Panc1 (cell line): ENCODE measurements around the gene GIPC3.

Experiments used
- POLR2AphosphoS5 ChIP-seq: IDR thresholded peaks from 2 replicates; pipeline ENCODE4 v1.6.1; 2012; ENCODE audit warnings: mild to moderate bottlenecking, low read depth, low read length, moderate library complexity
- SIN3A ChIP-seq: IDR thresholded peaks from 2 replicates; pipeline ENCODE4 v1.6.1; 2012; ENCODE audit warnings: low read depth, mild to moderate bottlenecking, low read length, moderate library complexity, borderline replicate concordance; ENCODE audit not compliant: insufficient read depth
- TF ChIP-seq, protein P1 (sequence below): fragments of 450-650 bp; IDR thresholded peaks from 2 replicates; pipeline ENCODE4 v1.5.1; 2017; ENCODE audit warnings: mild to moderate bottlenecking
- TF ChIP-seq, protein P2 (sequence below), 2 experiments: IDR thresholded peaks; 2 replicates each; pipeline ENCODE4 v1.6.1; 2011 to 2012; ENCODE audit warnings: low read depth in 2 of 2, control low read depth in 1 of 2, low read length in 1 of 2, mild to moderate bottlenecking in 1 of 2, moderate library complexity in 1 of 2; ENCODE audit not compliant: insufficient read depth in 1 of 2

DNA sequence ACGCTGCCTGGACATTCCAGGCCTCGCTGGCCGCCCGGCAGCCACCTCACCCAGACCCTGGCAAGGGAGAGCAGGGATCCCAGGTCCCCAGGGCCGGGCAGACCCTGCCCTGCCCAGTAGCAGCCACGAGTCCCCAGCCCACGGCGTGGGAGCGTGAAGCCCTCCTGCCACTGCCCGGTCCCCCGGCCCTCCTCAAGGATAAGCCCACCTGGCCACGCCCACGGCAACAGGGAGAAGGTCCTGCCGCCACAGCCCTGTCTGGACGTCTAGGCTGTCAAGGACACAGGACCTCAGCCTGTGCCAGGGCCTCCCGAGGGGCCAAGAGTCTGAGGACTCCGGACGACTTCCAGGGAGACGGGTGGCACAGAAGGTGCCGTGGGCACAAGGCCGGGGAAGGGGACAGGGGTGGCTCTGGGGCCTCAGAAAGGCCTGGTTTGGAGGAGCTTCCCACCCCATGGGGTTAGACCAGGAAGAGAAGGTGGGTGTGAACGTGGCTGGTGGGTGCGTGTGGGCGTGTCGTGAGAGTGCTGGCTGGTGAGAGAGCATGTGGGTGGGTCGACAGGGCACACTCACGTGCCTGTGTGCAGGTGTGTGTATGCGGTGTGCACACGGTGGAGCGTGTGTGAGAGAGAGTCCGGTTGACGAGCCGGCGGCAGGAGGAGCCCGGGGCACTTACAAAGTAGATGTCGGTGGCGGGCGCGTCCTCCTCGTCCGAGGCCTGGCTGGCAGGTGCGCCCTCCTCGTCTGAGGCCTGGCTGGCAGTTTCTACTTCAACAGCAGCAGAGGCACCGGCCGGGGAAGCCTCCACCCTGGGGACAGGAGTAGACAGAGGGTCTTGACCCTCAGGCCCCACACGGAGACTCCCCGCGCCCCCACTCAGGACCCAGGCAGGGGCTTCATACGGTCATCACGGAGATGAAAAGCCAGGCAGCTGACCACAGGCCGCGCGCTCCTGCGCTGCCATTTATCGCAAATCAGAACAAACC lies 53.2 kb downstream of the GIPC3 start:
- TF ChIP-seq, protein P1, sequence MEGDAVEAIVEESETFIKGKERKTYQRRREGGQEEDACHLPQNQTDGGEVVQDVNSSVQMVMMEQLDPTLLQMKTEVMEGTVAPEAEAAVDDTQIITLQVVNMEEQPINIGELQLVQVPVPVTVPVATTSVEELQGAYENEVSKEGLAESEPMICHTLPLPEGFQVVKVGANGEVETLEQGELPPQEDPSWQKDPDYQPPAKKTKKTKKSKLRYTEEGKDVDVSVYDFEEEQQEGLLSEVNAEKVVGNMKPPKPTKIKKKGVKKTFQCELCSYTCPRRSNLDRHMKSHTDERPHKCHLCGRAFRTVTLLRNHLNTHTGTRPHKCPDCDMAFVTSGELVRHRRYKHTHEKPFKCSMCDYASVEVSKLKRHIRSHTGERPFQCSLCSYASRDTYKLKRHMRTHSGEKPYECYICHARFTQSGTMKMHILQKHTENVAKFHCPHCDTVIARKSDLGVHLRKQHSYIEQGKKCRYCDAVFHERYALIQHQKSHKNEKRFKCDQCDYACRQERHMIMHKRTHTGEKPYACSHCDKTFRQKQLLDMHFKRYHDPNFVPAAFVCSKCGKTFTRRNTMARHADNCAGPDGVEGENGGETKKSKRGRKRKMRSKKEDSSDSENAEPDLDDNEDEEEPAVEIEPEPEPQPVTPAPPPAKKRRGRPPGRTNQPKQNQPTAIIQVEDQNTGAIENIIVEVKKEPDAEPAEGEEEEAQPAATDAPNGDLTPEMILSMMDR = no peak
- TF ChIP-seq SIN3A (no peak), POLR2AphosphoS5 (no peak)
- TF ChIP-seq, protein P2, sequence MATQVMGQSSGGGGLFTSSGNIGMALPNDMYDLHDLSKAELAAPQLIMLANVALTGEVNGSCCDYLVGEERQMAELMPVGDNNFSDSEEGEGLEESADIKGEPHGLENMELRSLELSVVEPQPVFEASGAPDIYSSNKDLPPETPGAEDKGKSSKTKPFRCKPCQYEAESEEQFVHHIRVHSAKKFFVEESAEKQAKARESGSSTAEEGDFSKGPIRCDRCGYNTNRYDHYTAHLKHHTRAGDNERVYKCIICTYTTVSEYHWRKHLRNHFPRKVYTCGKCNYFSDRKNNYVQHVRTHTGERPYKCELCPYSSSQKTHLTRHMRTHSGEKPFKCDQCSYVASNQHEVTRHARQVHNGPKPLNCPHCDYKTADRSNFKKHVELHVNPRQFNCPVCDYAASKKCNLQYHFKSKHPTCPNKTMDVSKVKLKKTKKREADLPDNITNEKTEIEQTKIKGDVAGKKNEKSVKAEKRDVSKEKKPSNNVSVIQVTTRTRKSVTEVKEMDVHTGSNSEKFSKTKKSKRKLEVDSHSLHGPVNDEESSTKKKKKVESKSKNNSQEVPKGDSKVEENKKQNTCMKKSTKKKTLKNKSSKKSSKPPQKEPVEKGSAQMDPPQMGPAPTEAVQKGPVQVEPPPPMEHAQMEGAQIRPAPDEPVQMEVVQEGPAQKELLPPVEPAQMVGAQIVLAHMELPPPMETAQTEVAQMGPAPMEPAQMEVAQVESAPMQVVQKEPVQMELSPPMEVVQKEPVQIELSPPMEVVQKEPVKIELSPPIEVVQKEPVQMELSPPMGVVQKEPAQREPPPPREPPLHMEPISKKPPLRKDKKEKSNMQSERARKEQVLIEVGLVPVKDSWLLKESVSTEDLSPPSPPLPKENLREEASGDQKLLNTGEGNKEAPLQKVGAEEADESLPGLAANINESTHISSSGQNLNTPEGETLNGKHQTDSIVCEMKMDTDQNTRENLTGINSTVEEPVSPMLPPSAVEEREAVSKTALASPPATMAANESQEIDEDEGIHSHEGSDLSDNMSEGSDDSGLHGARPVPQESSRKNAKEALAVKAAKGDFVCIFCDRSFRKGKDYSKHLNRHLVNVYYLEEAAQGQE (IDR thresholded peaks at IDR 0.05; ENCODE audit: insufficient read depth in 1 of 2, low read depth in 2 of 2, low read length in 1 of 2) = no peak
